ENCODE results near the gene CRY2. TPM values are rescaled to one million over a fixed set of nuclear protein-coding genes. Genes with fewer than 3 reads are reported as not detected.

CRY2 gene
- total and polyA plus RNA-seq, 2 of the 13 experiments (the other 11 are each of a cell fraction or from before 2014, with no cell fraction given): 10.1 to 12.2 TPM

- no peak for TF ChIP-seq ZNF280D (CRISPR knock-in tag; IDR thresholded peaks at IDR 0.05)
- peak; percentile 94 for TF ChIP-seq GABPA (IDR thresholded peaks at IDR 0.05; ENCODE audit: low read depth, low read length)
- TF ChIP-seq GABPA (CRISPR knock-in tag; IDR thresholded peaks at IDR 0.05; ENCODE audit: low read depth): peak; percentile 98
- no peak for TF ChIP-seq AGO2 (optimal IDR thresholded peaks at IDR 0.05; ENCODE audit: low read depth, low read length)
- 0 out of 2 replicates have a peak, but pooled peaks have one; percentile 53 for TF ChIP-seq ZNF343 (CRISPR knock-in tag; IDR thresholded peaks at IDR 0.05)
- TF ChIP-seq PLSCR1 (CRISPR knock-in tag; IDR thresholded peaks at IDR 0.05; ENCODE audit: borderline replicate concordance): no peak
- no peak for TF ChIP-seq SMARCC2 (IDR thresholded peaks at IDR 0.05)
- TF ChIP-seq BRCA1 (CRISPR knock-in tag; IDR thresholded peaks at IDR 0.05): no peak
- no peak for TF ChIP-seq ZMAT5 (CRISPR knock-in tag; IDR thresholded peaks at IDR 0.05; ENCODE audit: borderline replicate concordance, low read depth)
- no peak for TF ChIP-seq MTF1 (CRISPR knock-in tag; IDR thresholded peaks at IDR 0.05)
- peak; percentile 83; the same call in 1 of the 2 replicates for TF ChIP-seq NFKB2 (CRISPR knock-in tag; IDR thresholded peaks at IDR 0.05; ENCODE audit: borderline replicate concordance)
- no peak for TF ChIP-seq JDP2 (CRISPR knock-in tag; IDR thresholded peaks at IDR 0.05; ENCODE audit: borderline replicate concordance)
- no peak for TF ChIP-seq ZNF709 (CRISPR knock-in tag; IDR thresholded peaks at IDR 0.05)
- TF ChIP-seq HHEX (CRISPR knock-in tag; IDR thresholded peaks at IDR 0.05): no peak
- TF ChIP-seq ZNF703 (CRISPR knock-in tag; IDR thresholded peaks at IDR 0.05; ENCODE audit: borderline replicate concordance): no peak; the same call in 1 of the 2 replicates
- TF ChIP-seq, protein P1, sequence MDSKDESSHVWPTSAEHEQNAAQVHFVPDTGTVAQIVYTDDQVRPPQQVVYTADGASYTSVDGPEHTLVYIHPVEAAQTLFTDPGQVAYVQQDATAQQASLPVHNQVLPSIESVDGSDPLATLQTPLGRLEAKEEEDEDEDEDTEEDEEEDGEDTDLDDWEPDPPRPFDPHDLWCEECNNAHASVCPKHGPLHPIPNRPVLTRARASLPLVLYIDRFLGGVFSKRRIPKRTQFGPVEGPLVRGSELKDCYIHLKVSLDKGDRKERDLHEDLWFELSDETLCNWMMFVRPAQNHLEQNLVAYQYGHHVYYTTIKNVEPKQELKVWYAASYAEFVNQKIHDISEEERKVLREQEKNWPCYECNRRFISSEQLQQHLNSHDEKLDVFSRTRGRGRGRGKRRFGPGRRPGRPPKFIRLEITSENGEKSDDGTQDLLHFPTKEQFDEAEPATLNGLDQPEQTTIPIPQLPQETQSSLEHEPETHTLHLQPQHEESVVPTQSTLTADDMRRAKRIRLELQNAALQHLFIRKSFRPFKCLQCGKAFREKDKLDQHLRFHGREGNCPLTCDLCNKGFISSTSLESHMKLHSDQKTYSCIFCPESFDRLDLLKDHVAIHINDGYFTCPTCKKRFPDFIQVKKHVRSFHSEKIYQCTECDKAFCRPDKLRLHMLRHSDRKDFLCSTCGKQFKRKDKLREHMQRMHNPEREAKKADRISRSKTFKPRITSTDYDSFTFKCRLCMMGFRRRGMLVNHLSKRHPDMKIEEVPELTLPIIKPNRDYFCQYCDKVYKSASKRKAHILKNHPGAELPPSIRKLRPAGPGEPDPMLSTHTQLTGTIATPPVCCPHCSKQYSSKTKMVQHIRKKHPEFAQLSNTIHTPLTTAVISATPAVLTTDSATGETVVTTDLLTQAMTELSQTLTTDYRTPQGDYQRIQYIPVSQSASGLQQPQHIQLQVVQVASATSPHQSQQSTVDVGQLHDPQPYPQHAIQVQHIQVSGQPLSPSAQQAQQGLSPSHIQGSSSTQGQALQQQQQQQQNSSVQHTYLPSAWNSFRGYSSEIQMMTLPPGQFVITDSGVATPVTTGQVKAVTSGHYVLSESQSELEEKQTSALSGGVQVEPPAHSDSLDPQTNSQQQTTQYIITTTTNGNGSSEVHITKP (CRISPR knock-in tag; IDR thresholded peaks at IDR 0.05; ENCODE audit: low read depth): no peak
- TF ChIP-seq, protein P2, sequence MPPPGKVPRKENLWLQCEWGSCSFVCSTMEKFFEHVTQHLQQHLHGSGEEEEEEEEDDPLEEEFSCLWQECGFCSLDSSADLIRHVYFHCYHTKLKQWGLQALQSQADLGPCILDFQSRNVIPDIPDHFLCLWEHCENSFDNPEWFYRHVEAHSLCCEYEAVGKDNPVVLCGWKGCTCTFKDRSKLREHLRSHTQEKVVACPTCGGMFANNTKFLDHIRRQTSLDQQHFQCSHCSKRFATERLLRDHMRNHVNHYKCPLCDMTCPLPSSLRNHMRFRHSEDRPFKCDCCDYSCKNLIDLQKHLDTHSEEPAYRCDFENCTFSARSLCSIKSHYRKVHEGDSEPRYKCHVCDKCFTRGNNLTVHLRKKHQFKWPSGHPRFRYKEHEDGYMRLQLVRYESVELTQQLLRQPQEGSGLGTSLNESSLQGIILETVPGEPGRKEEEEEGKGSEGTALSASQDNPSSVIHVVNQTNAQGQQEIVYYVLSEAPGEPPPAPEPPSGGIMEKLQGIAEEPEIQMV (CRISPR knock-in tag; IDR thresholded peaks at IDR 0.05; ENCODE audit: low read depth): no peak
- peak; percentile 85 for TF ChIP-seq MXD4 (CRISPR knock-in tag; IDR thresholded peaks at IDR 0.05)
- TF ChIP-seq ZNF7 (CRISPR knock-in tag; IDR thresholded peaks at IDR 0.05): no peak
Observed at GRCh38 chr11:45917623-45918330, 70.5 kb downstream of the CRY2 start, which contains the start of gene PEX16 (continued).

Measured in HepG2 (cell line).